ENCODE measurements around the gene GPR35. TPM values are rescaled to one million over a fixed set of nuclear protein-coding genes. Genes with fewer than 3 reads are reported as not detected.

The GPR35 gene
- total and polyA plus RNA-seq, 2 of the 13 experiments (the other 11 are each of a cell fraction or from before 2014, with no cell fraction given), result 27.1 to 44.2 TPM

GRCh38 chr2:240590681-240591111, 34.6 kb upstream of the GPR35 start:
- ChIA-PET POLR2A (no interaction called here), CTCF (ENCODE audit: low intra/inter-chr PET ratio, low total read pairs) (no interaction called here)
- no TSS peak for BruUV-seq (replicated peaks)

More at GRCh38 chr2:240590681-240591111, 34.6 kb upstream of the GPR35 start:
- ATAC-seq (no peak), FAIRE-seq (no peak), DNase-seq (ENCODE audit: low spot score) (no peak)
- Histone ChIP-seq H3K27me3 (ENCODE audit: control insufficient read depth in 1 of 2, insufficient read depth in 2 of 2, low read length in 2 of 2) (peaks cover 0 to 2% of the 10 kb centered on the region in 2 experiments; a peak in 1 of 5 replicates), H3K4me1 (ENCODE audit: insufficient read depth, low read length) (peaks cover 26% of the 10 kb centered on the region), H3K27ac (ENCODE audit: extremely low read length, insufficient read depth, low read length) (no peak overlapping the region), H3K4me2 (ENCODE audit: low read depth, low read length) (no peak overlapping the region), H4K20me1 (ENCODE audit: insufficient read depth, low read length) (peaks cover 7% of the 10 kb centered on the region; the same call in 1 of the 2 replicates), H3K79me2 (ENCODE audit: insufficient read depth, low read length) (peaks cover 39% of the 10 kb centered on the region), H3K9ac (ENCODE audit: insufficient read depth, low read depth, low read length) (no peak overlapping the region), H3K4me3 (replicated peaks in 1 of 3; ENCODE audit: insufficient read depth in 1 of 3, low read depth in 2 of 3, low read length in 3 of 3) (no peak overlapping the region), H2AFZ (ENCODE audit: low read length) (no peak overlapping the region), H3K9me3 (ENCODE audit: low read length) (no peaks in the 10 kb centered on the region), H3K36me3 (replicated peaks in 1 of 2; ENCODE audit: control insufficient read depth in 1 of 2, insufficient read depth in 2 of 2, low read length in 2 of 2) (peaks cover 22 to 36% of the 10 kb centered on the region in 2 experiments)
- TF ChIP-seq HOXD1 (CRISPR knock-in tag; IDR thresholded peaks at IDR 0.05), result no peak
- TF ChIP-seq, protein P1, sequence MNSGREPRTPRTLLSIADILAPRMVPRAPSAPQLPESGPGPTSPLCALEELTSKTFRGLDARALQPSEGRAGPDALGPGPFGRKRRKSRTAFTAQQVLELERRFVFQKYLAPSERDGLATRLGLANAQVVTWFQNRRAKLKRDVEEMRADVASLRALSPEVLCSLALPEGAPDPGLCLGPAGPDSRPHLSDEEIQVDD (CRISPR knock-in tag; IDR thresholded peaks at IDR 0.05; ENCODE audit: borderline replicate concordance), result no peak
- no peak for TF ChIP-seq ZNF230 (CRISPR knock-in tag; IDR thresholded peaks at IDR 0.05)
- TF ChIP-seq SAP130 (CRISPR knock-in tag; IDR thresholded peaks at IDR 0.05; ENCODE audit: low read depth), result no peak
- no peak for TF ChIP-seq ZNF280D (CRISPR knock-in tag; IDR thresholded peaks at IDR 0.05)
- TF ChIP-seq ZSCAN31 (CRISPR knock-in tag; IDR thresholded peaks at IDR 0.05; ENCODE audit: low read depth), result no peak
- no peak for TF ChIP-seq ZNF530 (CRISPR knock-in tag; IDR thresholded peaks at IDR 0.05; ENCODE audit: low read depth)
- no peak for TF ChIP-seq ATM (IDR thresholded peaks at IDR 0.05; ENCODE audit: borderline replicate concordance)
- TF ChIP-seq, protein P2, sequence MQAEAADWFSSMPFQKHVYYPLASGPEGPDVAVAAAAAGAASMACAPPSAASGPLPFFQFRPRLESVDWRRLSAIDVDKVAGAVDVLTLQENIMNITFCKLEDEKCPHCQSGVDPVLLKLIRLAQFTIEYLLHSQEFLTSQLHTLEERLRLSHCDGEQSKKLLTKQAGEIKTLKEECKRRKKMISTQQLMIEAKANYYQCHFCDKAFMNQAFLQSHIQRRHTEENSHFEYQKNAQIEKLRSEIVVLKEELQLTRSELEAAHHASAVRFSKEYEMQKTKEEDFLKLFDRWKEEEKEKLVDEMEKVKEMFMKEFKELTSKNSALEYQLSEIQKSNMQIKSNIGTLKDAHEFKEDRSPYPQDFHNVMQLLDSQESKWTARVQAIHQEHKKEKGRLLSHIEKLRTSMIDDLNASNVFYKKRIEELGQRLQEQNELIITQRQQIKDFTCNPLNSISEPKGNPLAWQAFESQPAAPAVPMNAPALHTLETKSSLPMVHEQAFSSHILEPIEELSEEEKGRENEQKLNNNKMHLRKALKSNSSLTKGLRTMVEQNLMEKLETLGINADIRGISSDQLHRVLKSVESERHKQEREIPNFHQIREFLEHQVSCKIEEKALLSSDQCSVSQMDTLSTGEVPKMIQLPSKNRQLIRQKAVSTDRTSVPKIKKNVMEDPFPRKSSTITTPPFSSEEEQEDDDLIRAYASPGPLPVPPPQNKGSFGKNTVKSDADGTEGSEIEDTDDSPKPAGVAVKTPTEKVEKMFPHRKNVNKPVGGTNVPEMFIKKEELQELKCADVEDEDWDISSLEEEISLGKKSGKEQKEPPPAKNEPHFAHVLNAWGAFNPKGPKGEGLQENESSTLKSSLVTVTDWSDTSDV (CRISPR knock-in tag; IDR thresholded peaks at IDR 0.05), result no peak
- in situ Hi-C loops (cut with HindIII; ENCODE audit: extremely low pct_ligation_motif_present, low pct_unique_long_range_greater_than_20kb), result no loop called here
- 98% methylated on average over 21 of the region's 21 CpGs for WGBS (ENCODE audit: low lambda C conversion rate)
- intact Hi-C loops (cut with micrococcal nuclease; ENCODE audit: unreplicated experiment), result no loop called here
